ENCODE results near the gene TFAP2A.

TFAP2A gene

GRCh38 chr6:10400330-10400729 is 14.5 kb downstream of the TFAP2A start:
- peaks cover 47 to 67% of the 10 kb centered on the region in 2 donors for H3K27me3 ChIP-seq (ENCODE audit: control insufficient read depth in 1 of 2, insufficient read depth in 2 of 2, low read length in 2 of 2)
- no peak overlapping the region for H3K27ac ChIP-seq (ENCODE audit: low read depth, low read length)
- peaks cover 6 to 16% of the 10 kb centered on the region in 2 donors for H3K4me1 ChIP-seq (ENCODE audit: control insufficient read depth in 1 of 2, insufficient read depth in 2 of 2, low read length in 2 of 2)

DNA sequence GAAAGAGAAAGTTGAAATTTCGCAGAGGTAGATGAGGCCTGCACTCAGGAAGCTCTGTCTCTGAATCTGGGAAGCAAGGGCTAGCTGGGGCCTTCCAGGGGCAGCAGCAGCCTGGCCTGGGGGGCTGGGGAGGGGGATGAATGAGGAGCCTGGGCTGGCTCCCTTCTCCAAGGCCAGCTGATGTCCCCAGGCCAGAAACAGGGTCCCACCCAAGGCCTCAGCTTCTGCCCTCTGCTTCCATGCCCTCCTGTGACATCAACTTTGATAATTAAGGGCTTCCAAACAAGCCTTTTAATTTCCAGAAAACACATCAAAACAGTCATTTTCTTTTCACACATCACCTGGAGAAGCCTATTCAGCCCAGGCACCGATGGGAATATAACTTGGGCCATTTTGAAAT is 15.4 kb downstream of the TFAP2A start:
- Histone ChIP-seq H3K27me3 (ENCODE audit: control insufficient read depth in 1 of 2, insufficient read depth in 2 of 2, low read length in 2 of 2) (peaks cover 54 to 70% of the 10 kb centered on the region in 2 donors), H3K4me3 (ENCODE audit: low read depth in 1 of 2, low read length in 2 of 2) (no peak overlapping the region), H3K4me1 (ENCODE audit: control insufficient read depth in 1 of 2, insufficient read depth in 2 of 2, low read length in 2 of 2) (peaks cover 6 to 9% of the 10 kb centered on the region in 2 donors), H3K9me3 (ENCODE audit: control insufficient read depth in 1 of 2, low read length in 2 of 2) (no peaks in the 10 kb centered on the region), H3K9ac (ENCODE audit: low read depth in 1 of 2, low read length in 2 of 2) (no peak overlapping the region), H3K27ac (ENCODE audit: low read depth, low read length) (no peak overlapping the region), H3K36me3 (ENCODE audit: control insufficient read depth in 1 of 2, insufficient read depth in 2 of 2, low read length in 2 of 2) (no peaks in the 10 kb centered on the region)

More at GRCh38 chr6:10400330-10400729, 14.5 kb downstream of the TFAP2A start:
- Histone ChIP-seq H3K36me3 (ENCODE audit: control insufficient read depth in 1 of 2, insufficient read depth in 2 of 2, low read length in 2 of 2) (no peaks in the 10 kb centered on the region), H3K9ac (ENCODE audit: low read depth in 1 of 2, low read length in 2 of 2) (no peak overlapping the region), H3K4me3 (ENCODE audit: low read depth in 1 of 2, low read length in 2 of 2) (no peak overlapping the region), H3K9me3 (ENCODE audit: control insufficient read depth in 1 of 2, low read length in 2 of 2) (peaks cover 0 to 4% of the 10 kb centered on the region in 2 donors)

DNA sequence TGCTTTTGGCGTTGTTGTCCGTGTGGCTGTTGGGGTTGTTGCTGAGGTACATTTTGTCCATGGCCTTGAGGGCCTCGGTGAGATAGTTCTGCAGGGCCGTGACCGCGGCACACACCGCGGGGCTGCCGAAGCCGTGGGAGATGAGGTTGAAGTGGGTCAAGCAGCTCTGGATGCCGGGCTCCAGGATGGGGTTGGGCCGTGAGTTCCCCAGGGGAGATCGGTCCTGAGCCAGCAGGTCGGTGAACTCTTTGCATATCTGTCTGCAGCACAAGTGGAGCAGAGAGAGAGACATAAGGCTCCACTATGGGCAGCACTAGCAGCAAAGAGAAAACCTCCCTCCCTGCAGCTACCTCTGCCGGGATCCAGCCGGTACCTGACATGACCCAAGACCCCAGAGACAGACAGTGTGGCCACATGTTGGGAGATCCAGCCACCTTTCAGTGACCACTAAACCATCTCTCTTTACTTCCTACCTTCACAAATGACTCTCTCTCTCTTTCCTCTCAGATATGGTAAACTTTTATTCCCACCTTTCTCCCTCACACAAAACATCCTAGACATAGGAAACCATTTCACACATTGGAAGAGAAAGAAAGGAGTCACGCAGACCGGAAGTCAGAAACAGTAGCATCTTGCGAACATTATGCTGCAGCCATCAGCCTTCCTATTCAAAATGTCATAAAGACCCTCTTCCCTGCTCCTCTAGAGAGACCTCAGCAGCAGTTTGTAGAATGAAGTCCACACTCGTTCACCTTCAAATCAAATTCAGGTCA is 16.2 kb downstream of the TFAP2A start:
- no peaks in the 10 kb centered on the region for H3K9me3 ChIP-seq (ENCODE audit: control insufficient read depth in 1 of 2, low read length in 2 of 2)
- H3K36me3 ChIP-seq (ENCODE audit: control insufficient read depth in 1 of 2, insufficient read depth in 2 of 2, low read length in 2 of 2) = no peaks in the 10 kb centered on the region
- H3K27me3 ChIP-seq (ENCODE audit: control insufficient read depth in 1 of 2, insufficient read depth in 2 of 2, low read length in 2 of 2) = peaks cover 62 to 78% of the 10 kb centered on the region in 2 donors
- H3K9ac ChIP-seq (ENCODE audit: low read depth in 1 of 2, low read length in 2 of 2) = no peak overlapping the region
- H3K27ac ChIP-seq (ENCODE audit: low read depth, low read length) = no peak overlapping the region
- peaks cover 4 to 5% of the 10 kb centered on the region in 2 donors for H3K4me1 ChIP-seq (ENCODE audit: control insufficient read depth in 1 of 2, insufficient read depth in 2 of 2, low read length in 2 of 2)
- H3K4me3 ChIP-seq (ENCODE audit: low read depth in 1 of 2, low read length in 2 of 2) = no peak overlapping the region

DNA sequence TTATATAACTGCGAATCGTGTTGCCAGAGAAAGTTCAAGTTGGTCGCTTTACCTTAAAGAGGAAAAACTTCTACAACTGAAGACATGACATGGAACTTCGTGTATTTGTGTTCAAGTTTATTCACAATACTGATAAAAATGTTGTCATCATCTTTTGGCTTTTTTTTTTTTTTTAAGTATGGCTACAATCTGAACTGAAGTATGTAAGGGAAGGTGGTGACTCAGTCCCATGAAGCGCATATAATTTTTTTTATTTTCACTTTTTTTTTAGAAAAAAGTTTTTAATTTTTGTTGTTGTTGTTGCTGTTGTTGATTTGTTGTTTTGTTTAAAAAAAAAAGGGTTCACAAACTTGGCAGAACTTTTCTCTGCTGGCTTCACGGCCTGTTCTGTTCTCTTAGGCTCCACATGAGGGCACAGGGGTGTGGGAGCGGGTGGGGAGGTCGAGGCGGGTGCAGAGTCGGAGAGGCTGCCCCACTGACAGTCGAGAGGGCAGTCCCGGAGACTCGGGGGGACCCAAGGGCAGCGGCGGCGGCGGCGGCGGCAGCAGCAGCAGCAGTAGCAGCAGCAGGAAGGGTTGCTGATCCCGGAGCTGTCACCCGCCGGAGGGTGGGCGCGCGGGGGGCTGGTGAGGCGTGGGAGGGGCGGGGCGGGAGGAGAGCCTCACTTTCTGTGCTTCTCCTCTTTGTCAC is 17.0 kb downstream of the TFAP2A start:
- Histone ChIP-seq H3K9me3 (ENCODE audit: control insufficient read depth in 1 of 2, low read length in 2 of 2) (no peaks in the 10 kb centered on the region), H3K27ac (ENCODE audit: low read depth, low read length) (no peak overlapping the region), H3K36me3 (ENCODE audit: control insufficient read depth in 1 of 2, insufficient read depth in 2 of 2, low read length in 2 of 2) (no peaks in the 10 kb centered on the region), H3K9ac (ENCODE audit: low read depth in 1 of 2, low read length in 2 of 2) (no peak overlapping the region), H3K27me3 (ENCODE audit: control insufficient read depth in 1 of 2, insufficient read depth in 2 of 2, low read length in 2 of 2) (peaks cover 69 to 85% of the 10 kb centered on the region in 2 donors), H3K4me3 (ENCODE audit: low read depth in 1 of 2, low read length in 2 of 2) (no peak overlapping the region), H3K4me1 (ENCODE audit: control insufficient read depth in 1 of 2, insufficient read depth in 2 of 2, low read length in 2 of 2) (no peaks in the 10 kb centered on the region)

DNA sequence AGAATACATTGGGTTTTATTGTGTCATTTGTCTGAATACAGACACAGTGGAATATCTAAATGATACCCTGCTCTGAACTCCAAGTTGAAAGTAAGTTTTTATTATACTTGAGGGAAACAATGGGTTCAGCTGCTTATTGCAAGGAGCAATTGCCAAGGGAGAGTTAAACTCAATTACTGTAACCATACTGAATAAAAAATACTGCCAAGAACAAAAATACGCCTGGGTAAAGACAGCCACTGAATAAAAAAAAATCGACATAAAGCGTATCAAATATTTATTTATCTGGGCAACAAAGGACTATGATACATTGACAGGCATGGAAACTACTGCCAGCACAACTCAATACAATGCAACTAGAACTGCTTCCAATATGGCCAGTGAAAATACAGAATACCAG is 18.1 kb downstream of the TFAP2A start:
- no peak overlapping the region for H3K27ac ChIP-seq (ENCODE audit: low read depth, low read length)
- peaks cover 73 to 86% of the 10 kb centered on the region in 2 donors for H3K27me3 ChIP-seq (ENCODE audit: control insufficient read depth in 1 of 2, insufficient read depth in 2 of 2, low read length in 2 of 2)
- no peak overlapping the region for H3K4me3 ChIP-seq (ENCODE audit: low read depth in 1 of 2, low read length in 2 of 2)
- no peaks in the 10 kb centered on the region for H3K36me3 ChIP-seq (ENCODE audit: control insufficient read depth in 1 of 2, insufficient read depth in 2 of 2, low read length in 2 of 2)
- no peaks in the 10 kb centered on the region for H3K4me1 ChIP-seq (ENCODE audit: control insufficient read depth in 1 of 2, insufficient read depth in 2 of 2, low read length in 2 of 2)
- H3K9me3 ChIP-seq (ENCODE audit: control insufficient read depth in 1 of 2, low read length in 2 of 2) = no peaks in the 10 kb centered on the region
- H3K9ac ChIP-seq (ENCODE audit: low read depth in 1 of 2, low read length in 2 of 2) = no peak overlapping the region

DNA sequence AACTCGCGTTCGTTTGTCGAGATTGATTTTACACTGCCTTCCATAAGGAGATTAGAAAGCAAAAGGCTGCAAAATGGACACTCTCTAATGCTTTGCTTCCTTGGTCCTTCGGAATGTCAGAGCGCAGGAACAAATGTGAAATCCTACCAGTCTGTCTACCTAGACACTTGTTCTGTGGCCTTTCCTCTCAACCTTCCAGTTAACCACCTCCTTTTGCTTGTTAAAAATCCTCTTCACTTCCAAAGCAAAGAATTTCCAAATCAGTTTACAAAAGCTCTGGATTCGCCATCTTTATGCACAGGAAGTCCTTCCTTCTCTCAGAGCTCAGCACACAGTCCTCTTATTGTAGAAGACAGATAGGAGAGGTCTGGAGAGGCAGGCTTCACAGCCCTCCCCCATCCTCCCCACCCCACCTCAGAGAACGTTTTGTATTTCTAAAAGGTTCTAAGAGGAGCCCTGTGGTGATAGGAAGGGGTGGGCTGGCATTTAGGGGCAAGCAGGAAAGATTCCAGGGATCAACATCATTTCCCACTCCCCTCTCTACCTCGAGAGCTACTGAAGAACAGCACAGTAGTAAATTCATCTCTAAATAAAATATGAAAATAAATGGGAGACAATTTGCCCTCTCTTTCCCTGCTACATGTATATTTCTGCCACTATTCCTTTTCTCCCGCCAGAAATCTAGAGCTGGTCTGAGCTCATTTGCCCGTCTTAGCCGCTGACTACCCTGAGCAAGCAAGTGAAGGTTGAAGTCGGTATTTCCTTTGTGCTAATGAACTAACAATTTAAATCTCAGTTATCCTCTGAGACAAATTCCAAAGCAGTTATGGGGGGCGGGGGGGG is 18.9 kb downstream of the TFAP2A start:
- Histone ChIP-seq H3K36me3 (ENCODE audit: control insufficient read depth in 1 of 2, insufficient read depth in 2 of 2, low read length in 2 of 2) (no peaks in the 10 kb centered on the region), H3K27ac (ENCODE audit: low read depth, low read length) (no peak overlapping the region), H3K9ac (ENCODE audit: low read depth in 1 of 2, low read length in 2 of 2) (no peak overlapping the region), H3K9me3 (ENCODE audit: control insufficient read depth in 1 of 2, low read length in 2 of 2) (no peaks in the 10 kb centered on the region), H3K27me3 (ENCODE audit: control insufficient read depth in 1 of 2, insufficient read depth in 2 of 2, low read length in 2 of 2) (peaks cover 82 to 89% of the 10 kb centered on the region in 2 donors), H3K4me3 (ENCODE audit: low read depth in 1 of 2, low read length in 2 of 2) (no peak overlapping the region), H3K4me1 (ENCODE audit: control insufficient read depth in 1 of 2, insufficient read depth in 2 of 2, low read length in 2 of 2) (no peaks in the 10 kb centered on the region)

DNA sequence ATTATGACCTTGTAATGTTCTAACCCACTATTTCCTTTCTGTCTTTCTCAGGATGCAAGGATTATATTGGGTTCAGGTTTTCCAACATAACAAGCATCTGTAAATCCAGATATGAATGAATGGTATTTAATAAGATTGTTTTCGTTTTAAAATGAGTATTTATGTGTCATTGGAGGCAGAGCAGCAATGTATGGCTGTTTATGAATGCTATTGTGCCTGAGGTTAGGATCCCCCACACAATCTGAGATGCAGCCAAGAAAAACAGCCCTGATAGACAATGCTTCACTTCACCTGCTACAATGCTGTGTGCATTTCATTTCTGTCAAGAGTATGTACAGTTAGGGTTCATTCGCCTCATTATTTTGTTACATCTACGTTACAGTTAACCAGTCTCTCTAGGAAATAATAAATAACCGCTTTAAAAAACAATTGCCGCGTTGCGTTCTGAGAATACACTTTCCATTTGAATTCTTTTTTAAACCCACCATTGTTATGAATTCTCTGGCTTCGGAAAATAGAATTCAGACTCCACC is 19.6 kb downstream of the TFAP2A start:
- Histone ChIP-seq H3K4me3 (ENCODE audit: low read depth in 1 of 2, low read length in 2 of 2) (no peak overlapping the region), H3K9me3 (ENCODE audit: control insufficient read depth in 1 of 2, low read length in 2 of 2) (no peaks in the 10 kb centered on the region), H3K36me3 (ENCODE audit: control insufficient read depth in 1 of 2, insufficient read depth in 2 of 2, low read length in 2 of 2) (no peaks in the 10 kb centered on the region), H3K27ac (ENCODE audit: low read depth, low read length) (no peak overlapping the region), H3K9ac (ENCODE audit: low read depth in 1 of 2, low read length in 2 of 2) (no peak overlapping the region), H3K4me1 (ENCODE audit: control insufficient read depth in 1 of 2, insufficient read depth in 2 of 2, low read length in 2 of 2) (no peaks in the 10 kb centered on the region), H3K27me3 (ENCODE audit: control insufficient read depth in 1 of 2, insufficient read depth in 2 of 2, low read length in 2 of 2) (peaks cover 82 to 89% of the 10 kb centered on the region in 2 donors)

GRCh38 chr6:10393544-10394225 is 21.2 kb downstream of the TFAP2A start:
- Histone ChIP-seq H3K9me3 (ENCODE audit: control insufficient read depth in 1 of 2, low read length in 2 of 2) (no peaks in the 10 kb centered on the region), H3K27ac (ENCODE audit: low read depth, low read length) (no peak overlapping the region), H3K4me3 (ENCODE audit: low read depth in 1 of 2, low read length in 2 of 2) (no peak overlapping the region), H3K36me3 (ENCODE audit: control insufficient read depth in 1 of 2, insufficient read depth in 2 of 2, low read length in 2 of 2) (no peaks in the 10 kb centered on the region), H3K9ac (ENCODE audit: low read depth in 1 of 2, low read length in 2 of 2) (no peak overlapping the region), H3K27me3 (ENCODE audit: control insufficient read depth in 1 of 2, insufficient read depth in 2 of 2, low read length in 2 of 2) (peaks cover 82 to 89% of the 10 kb centered on the region in 2 donors), H3K4me1 (ENCODE audit: control insufficient read depth in 1 of 2, insufficient read depth in 2 of 2, low read length in 2 of 2) (no peaks in the 10 kb centered on the region)

- Histone ChIP-seq H3K4me3 (ENCODE audit: low read depth in 1 of 2, low read length in 2 of 2) (no peak overlapping the region), H3K9ac (ENCODE audit: low read depth in 1 of 2, low read length in 2 of 2) (no peak overlapping the region), H3K4me1 (ENCODE audit: control insufficient read depth in 1 of 2, insufficient read depth in 2 of 2, low read length in 2 of 2) (no peaks in the 10 kb centered on the region), H3K27ac (ENCODE audit: low read depth, low read length) (no peak overlapping the region), H3K36me3 (ENCODE audit: control insufficient read depth in 1 of 2, insufficient read depth in 2 of 2, low read length in 2 of 2) (no peaks in the 10 kb centered on the region), H3K9me3 (ENCODE audit: control insufficient read depth in 1 of 2, low read length in 2 of 2) (no peaks in the 10 kb centered on the region), H3K27me3 (ENCODE audit: control insufficient read depth in 1 of 2, insufficient read depth in 2 of 2, low read length in 2 of 2) (peaks cover 90 to 96% of the 10 kb centered on the region in 2 donors)
Measured at GRCh38 chr6:10391799-10392198, 23.1 kb downstream of the TFAP2A start.
